Parathyroid adenoma (tissue), 2 donors: ENCODE measurements around the gene AFF3.
"Not testable (repeated sequence)": the region's sequence is repeated elsewhere in the genome, so short reads cannot be mapped to it uniquely, and the experiment has no call there.

Source experiments
- H2AFZ ChIP-seq: fragments of 300-600 bp; sonication (generic); one replicate; pipeline ENCODE4 v1.7.0; 2017; ENCODE audit warnings: antibody characterized with exemption, mild to moderate bottlenecking
- H3K27ac ChIP-seq: fragments of 300-600 bp; sonication (generic); one replicate; pipeline ENCODE4 v1.7.0; 2017
- H3K27me3 ChIP-seq: fragments of 300-600 bp; sonication (generic); one replicate; pipeline ENCODE4 v1.7.0; 2017; ENCODE audit warnings: low read length; ENCODE audit not compliant: control insufficient read depth, insufficient read depth
- H3K36me3 ChIP-seq: fragments of 300-600 bp; sonication (generic); one replicate; pipeline ENCODE4 v1.7.0; 2017; ENCODE audit warnings: low read length; ENCODE audit not compliant: control insufficient read depth, insufficient read depth
- H3K4me1 ChIP-seq: fragments of 300-600 bp; sonication (generic); one replicate; pipeline ENCODE4 v1.7.0; 2017; ENCODE audit warnings: control low read depth
- H3K4me2 ChIP-seq: fragments of 300-600 bp; sonication (generic); one replicate; pipeline ENCODE4 v1.7.0; 2017; ENCODE audit warnings: low read length
- H3K4me3 ChIP-seq: fragments of 300-600 bp; sonication (generic); one replicate; pipeline ENCODE4 v1.7.0; 2017; ENCODE audit warnings: low read depth, low read length
- H3K79me2 ChIP-seq: fragments of 300-600 bp; sonication (generic); one replicate; pipeline ENCODE4 v1.7.0; 2017; ENCODE audit warnings: control low read depth
- H3K9ac ChIP-seq: fragments of 300-600 bp; sonication (generic); one replicate; pipeline ENCODE4 v1.7.0; 2017; ENCODE audit warnings: mild to moderate bottlenecking
- H3K9me3 ChIP-seq: fragments of 300-600 bp; sonication (generic); one replicate; pipeline ENCODE4 v1.7.0; 2017; ENCODE audit warnings: low read length; ENCODE audit not compliant: control insufficient read depth
- TF ChIP-seq, protein P1 (sequence below): fragments of 300-600 bp; sonication (generic); IDR thresholded peaks from one replicate; pipeline ENCODE4 v1.7.0; 2017; ENCODE audit warnings: antibody characterized with exemption, mild to moderate bottlenecking
- donor health status: primary hyperparathyroidism.

Gene AFF3

DNA sequence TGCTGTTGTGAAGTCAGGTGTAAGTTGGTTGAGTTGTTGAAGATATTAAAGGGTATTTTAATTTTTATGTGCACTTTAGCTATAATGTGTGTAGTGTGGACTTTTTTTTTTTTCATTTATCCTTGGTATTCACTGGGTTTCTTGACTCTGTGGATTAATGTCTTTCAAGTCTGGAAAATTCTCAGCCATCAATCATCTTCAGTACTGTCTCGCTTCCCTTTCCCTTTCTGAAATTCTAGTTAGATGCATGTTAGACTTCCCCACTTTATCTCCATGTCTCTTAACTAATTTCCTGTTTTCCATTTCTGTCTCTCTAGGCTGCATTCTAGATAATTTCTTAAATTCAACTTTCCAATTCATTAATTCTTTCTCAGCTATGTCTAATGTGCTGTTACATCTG lies 404.9 kb downstream of the AFF3 start:
- H3K79me2 ChIP-seq, result no peaks in the 10 kb centered on the region
- no peaks in the 10 kb centered on the region for H3K9me3 ChIP-seq
- H3K4me3 ChIP-seq, result no peak overlapping the region

DNA sequence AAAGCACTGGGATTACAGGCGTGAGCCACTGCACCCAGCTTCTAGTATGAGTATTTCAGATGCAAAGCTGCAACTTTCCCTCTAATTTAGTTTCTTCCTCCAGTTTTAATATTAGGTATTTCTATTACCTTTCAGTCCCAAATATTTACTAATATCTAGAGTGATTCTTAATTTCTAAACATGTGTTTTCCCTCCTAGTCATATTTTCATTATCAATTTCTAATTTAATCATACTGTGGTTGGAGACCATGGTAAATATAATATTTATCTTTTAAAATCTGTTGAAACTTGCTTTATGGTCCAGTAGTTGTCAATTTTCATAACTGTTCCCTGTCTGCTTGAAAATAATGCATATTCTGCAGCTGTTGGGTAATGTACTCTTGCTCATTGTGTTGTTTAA lies 406.6 kb downstream of the AFF3 start:
- H3K4me2 ChIP-seq, result no peak overlapping the region
- H3K4me3 ChIP-seq, result no peak overlapping the region
- no peaks in the 10 kb centered on the region for H3K4me1 ChIP-seq
- no peak overlapping the region for H2AFZ ChIP-seq
- H3K36me3 ChIP-seq, result no peaks in the 10 kb centered on the region
- TF ChIP-seq, protein P1, sequence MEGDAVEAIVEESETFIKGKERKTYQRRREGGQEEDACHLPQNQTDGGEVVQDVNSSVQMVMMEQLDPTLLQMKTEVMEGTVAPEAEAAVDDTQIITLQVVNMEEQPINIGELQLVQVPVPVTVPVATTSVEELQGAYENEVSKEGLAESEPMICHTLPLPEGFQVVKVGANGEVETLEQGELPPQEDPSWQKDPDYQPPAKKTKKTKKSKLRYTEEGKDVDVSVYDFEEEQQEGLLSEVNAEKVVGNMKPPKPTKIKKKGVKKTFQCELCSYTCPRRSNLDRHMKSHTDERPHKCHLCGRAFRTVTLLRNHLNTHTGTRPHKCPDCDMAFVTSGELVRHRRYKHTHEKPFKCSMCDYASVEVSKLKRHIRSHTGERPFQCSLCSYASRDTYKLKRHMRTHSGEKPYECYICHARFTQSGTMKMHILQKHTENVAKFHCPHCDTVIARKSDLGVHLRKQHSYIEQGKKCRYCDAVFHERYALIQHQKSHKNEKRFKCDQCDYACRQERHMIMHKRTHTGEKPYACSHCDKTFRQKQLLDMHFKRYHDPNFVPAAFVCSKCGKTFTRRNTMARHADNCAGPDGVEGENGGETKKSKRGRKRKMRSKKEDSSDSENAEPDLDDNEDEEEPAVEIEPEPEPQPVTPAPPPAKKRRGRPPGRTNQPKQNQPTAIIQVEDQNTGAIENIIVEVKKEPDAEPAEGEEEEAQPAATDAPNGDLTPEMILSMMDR, result no peak
- no peaks in the 10 kb centered on the region for H3K27me3 ChIP-seq
- H3K9me3 ChIP-seq, result no peaks in the 10 kb centered on the region
- H3K27ac ChIP-seq, result no peak overlapping the region
- H3K79me2 ChIP-seq, result no peaks in the 10 kb centered on the region
- no peak overlapping the region for H3K9ac ChIP-seq

More for the DNA sequence above, 404.9 kb downstream of the AFF3 start:
- no peaks in the 10 kb centered on the region for H3K4me1 ChIP-seq
- no peaks in the 10 kb centered on the region for H3K27me3 ChIP-seq
- no peak overlapping the region for H3K27ac ChIP-seq
- H2AFZ ChIP-seq, result no peak overlapping the region
- no peaks in the 10 kb centered on the region for H3K36me3 ChIP-seq
- no peak overlapping the region for H3K9ac ChIP-seq
- TF ChIP-seq, protein P1, result no peak
- H3K4me2 ChIP-seq, result no peak overlapping the region

DNA sequence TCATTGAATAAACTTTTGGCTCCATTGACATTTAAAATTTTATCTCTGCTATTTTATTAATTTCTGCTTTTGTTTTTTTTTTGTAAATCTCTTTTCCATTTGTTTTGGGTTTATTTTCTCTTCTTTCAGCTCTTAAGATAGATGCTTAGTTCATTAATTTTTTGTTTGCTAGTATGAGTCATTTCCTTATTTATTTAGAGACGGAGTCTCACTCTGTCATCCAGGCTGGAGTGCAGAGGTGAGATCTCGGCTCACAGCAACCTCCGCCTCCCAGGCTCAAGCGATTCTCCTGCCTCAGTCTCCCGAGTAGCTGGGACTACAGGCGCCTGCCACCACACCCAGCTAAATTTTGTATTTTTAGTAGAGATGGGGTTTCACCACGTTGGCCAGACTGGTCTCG lies 407.1 kb downstream of the AFF3 start:
- not testable (repeated sequence) for H3K9me3 ChIP-seq, H3K27me3 ChIP-seq, H3K4me2 ChIP-seq, H3K4me3 ChIP-seq, H3K79me2 ChIP-seq, H3K9ac ChIP-seq, H3K27ac ChIP-seq, H3K4me1 ChIP-seq, H2AFZ ChIP-seq, H3K36me3 ChIP-seq

DNA sequence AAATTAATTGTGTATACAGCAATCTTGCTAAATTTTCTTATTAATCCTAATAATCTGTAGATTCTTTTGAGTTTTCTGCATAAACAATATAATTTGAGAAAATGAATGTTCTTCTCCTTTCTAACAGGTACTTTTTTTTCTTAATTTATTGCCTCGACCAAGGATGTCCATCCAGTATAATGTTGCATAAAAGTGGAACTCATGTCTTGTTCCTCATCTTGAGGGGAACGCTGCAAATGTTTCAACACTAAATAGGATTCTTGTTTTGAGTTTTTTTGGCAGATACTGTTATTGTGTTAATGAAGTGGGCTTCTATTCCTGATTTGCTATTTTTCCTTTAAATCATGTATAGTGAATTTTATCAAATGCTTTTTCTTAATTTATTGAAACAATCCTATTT lies 408.2 kb downstream of the AFF3 start:
- H3K9me3 ChIP-seq, result no peaks in the 10 kb centered on the region

GRCh38 chr2:99729104-99730025 lies 413.0 kb downstream of the AFF3 start:
- Histone ChIP-seq H3K27ac (no peak overlapping the region), H2AFZ (no peak overlapping the region), H3K79me2 (no peaks in the 10 kb centered on the region), H3K36me3 (no peaks in the 10 kb centered on the region), H3K4me3 (no peak overlapping the region), H3K9ac (no peak overlapping the region), H3K9me3 (no peaks in the 10 kb centered on the region), H3K4me1 (no peaks in the 10 kb centered on the region), H3K27me3 (no peaks in the 10 kb centered on the region), H3K4me2 (no peak overlapping the region)
- TF ChIP-seq, protein P1, result no peak

More for the DNA sequence above, 408.2 kb downstream of the AFF3 start:
- Histone ChIP-seq H3K36me3 (no peaks in the 10 kb centered on the region), H2AFZ (no peak overlapping the region), H3K4me1 (no peaks in the 10 kb centered on the region), H3K4me3 (no peak overlapping the region), H3K79me2 (no peaks in the 10 kb centered on the region), H3K27ac (no peak overlapping the region), H3K4me2 (no peak overlapping the region), H3K27me3 (no peaks in the 10 kb centered on the region), H3K9ac (no peak overlapping the region)
- TF ChIP-seq, protein P1, result no peak
